IMR-90 (cell line): ENCODE data around the gene MTMR1. TPM values are rescaled to one million over a fixed set of nuclear protein-coding genes. Genes with fewer than 3 reads are reported as not detected.

Experiments
- ATAC-seq: fragments of 200-7000 bp; cut with Tn5 transposase; 2 replicates; pipeline ENCODE4 v1.9.1; 2020; ENCODE audit warnings: low read depth, mild to moderate bottlenecking, moderate library complexity
- BruUV-seq: library from RNA; stranded (reverse); fragments of 400-500 nt; replicated peaks from 2 replicates; lab custom pipeline; 2021; lab: Mats Ljungman, UMichigan
- CTCF ChIA-PET: fragments of 300-600 bp; formaldehyde crosslinking; extraction: SDS; loops from one replicate; lab custom pipeline; 2021; ENCODE audit warnings: antibody characterized with exemption; lab: Yijun Ruan, JAX
- POLR2A ChIA-PET: fragments of 300-600 bp; sonication (Branson Sonifier 250); formaldehyde crosslinking; loops from one replicate; lab custom pipeline; 2022; ENCODE audit warnings: antibody characterized with exemption; ENCODE audit not compliant: unreplicated experiment; lab: Charles Lee
- DNase-seq: peaks from one replicate; pipeline ENCODE4 v3.0.0; 2013
- H2AFZ ChIP-seq: replicated peaks from 2 replicates; pipeline ENCODE3; 2013; ENCODE audit warnings: low read length, mild to moderate bottlenecking; ENCODE audit not compliant: poor library complexity
- H2AK5ac ChIP-seq: 2 replicates; pipeline ENCODE4 v1.6.1; 2013; ENCODE audit warnings: low read depth, low read length, inconsistent platforms
- H2AK9ac ChIP-seq: replicated peaks from 2 replicates; pipeline ENCODE3; 2013; ENCODE audit warnings: mild to moderate bottlenecking, low read depth, low read length, moderate library complexity; ENCODE audit not compliant: poor library complexity
- H2BK120ac ChIP-seq: 2 replicates; pipeline ENCODE4 v1.6.1; 2013; ENCODE audit warnings: low read depth, low read length, inconsistent platforms
- H2BK15ac ChIP-seq: 3 replicates; pipeline ENCODE4 v1.6.1; 2013; ENCODE audit warnings: low read depth, low read length, inconsistent platforms
- H2BK20ac ChIP-seq: 2 replicates; pipeline ENCODE4 v1.6.1; 2013; ENCODE audit warnings: low read depth, mild to moderate bottlenecking, inconsistent platforms, low read length, moderate library complexity
- H2BK5ac ChIP-seq: 2 replicates; pipeline ENCODE4 v1.6.1; 2013; ENCODE audit warnings: mild to moderate bottlenecking, low read depth, low read length, inconsistent platforms; ENCODE audit not compliant: poor library complexity, severe bottlenecking
- H3K14ac ChIP-seq: replicated peaks from 2 replicates; pipeline ENCODE4 v1.6.1; 2013; ENCODE audit warnings: low read depth, low read length, inconsistent platforms
- H3K18ac ChIP-seq: 2 replicates; pipeline ENCODE4 v1.6.1; 2013; ENCODE audit warnings: low read depth, low read length, control low read depth
- H3K23ac ChIP-seq: 2 replicates; pipeline ENCODE4 v1.6.1; 2013; ENCODE audit warnings: low read depth, low read length, inconsistent platforms
- H3K27ac ChIP-seq: 2 replicates; pipeline ENCODE4 v1.5.1; 2013; ENCODE audit warnings: mild to moderate bottlenecking, control low read depth, low read length; ENCODE audit not compliant: insufficient read depth
- H3K27me3 ChIP-seq: 2 replicates; pipeline ENCODE4 v1.6.1; 2013; ENCODE audit warnings: low read length; ENCODE audit not compliant: control insufficient read depth, insufficient read depth
- H3K36me3 ChIP-seq: 2 replicates; pipeline ENCODE4 v1.6.1; 2013; ENCODE audit warnings: low read length, mixed read lengths; ENCODE audit not compliant: control insufficient read depth, insufficient read depth
- H3K4ac ChIP-seq: 2 replicates; pipeline ENCODE4 v1.6.1; 2013; ENCODE audit warnings: low read depth, low read length, inconsistent platforms
- H3K4me1 ChIP-seq: 2 replicates; pipeline ENCODE4 v1.6.1; 2013; ENCODE audit warnings: low read length, mixed read lengths; ENCODE audit not compliant: control insufficient read depth, insufficient read depth
- H3K4me2 ChIP-seq: 2 replicates; pipeline ENCODE4 v1.6.1; 2013; ENCODE audit warnings: low read depth, mild to moderate bottlenecking, control low read depth, low read length, moderate library complexity
- H3K4me3 ChIP-seq: 2 replicates; pipeline ENCODE4 v1.5.1; 2013; ENCODE audit warnings: low read depth, mild to moderate bottlenecking, control low read depth, low read length, moderate library complexity; ENCODE audit not compliant: insufficient read depth
- H3K56ac ChIP-seq: 2 replicates; pipeline ENCODE4 v1.6.1; 2013; ENCODE audit warnings: low read length, inconsistent platforms; ENCODE audit not compliant: insufficient read depth; ENCODE audit errors: extremely low read depth
- H3K79me1 ChIP-seq, 2 experiments: 2 replicates each; pipeline ENCODE4 v1.6.1; 2013; ENCODE audit warnings: low read length in 2 of 2, inconsistent platforms in 1 of 2, low read depth in 1 of 2
- H3K9ac ChIP-seq: 2 replicates; pipeline ENCODE4 v1.6.1; 2013; ENCODE audit warnings: low read depth, low read length, control low read depth
- H3K9me1 ChIP-seq: 2 replicates; pipeline ENCODE4 v1.6.1; 2013; ENCODE audit warnings: low read length, inconsistent platforms; ENCODE audit not compliant: insufficient read depth
- H3K9me3 ChIP-seq: 2 replicates; pipeline ENCODE4 v1.6.1; 2013; ENCODE audit warnings: low read length; ENCODE audit not compliant: control insufficient read depth, insufficient read depth
- H4K20me1 ChIP-seq: 2 replicates; pipeline ENCODE4 v1.6.1; 2013; ENCODE audit warnings: low read length, inconsistent platforms; ENCODE audit not compliant: insufficient read depth
- H4K5ac ChIP-seq: 2 replicates; pipeline ENCODE4 v1.6.1; 2013; ENCODE audit warnings: mild to moderate bottlenecking, low read depth, low read length, control low read depth
- H4K8ac ChIP-seq, 2 experiments: 2 replicates each; pipeline ENCODE4 v1.6.1; 2013; ENCODE audit warnings: low read depth in 2 of 2, low read length in 2 of 2, control low read depth in 1 of 2, inconsistent platforms in 1 of 2
- H4K91ac ChIP-seq: 2 replicates; pipeline ENCODE4 v1.6.1; 2013; ENCODE audit warnings: low read depth, low read length, inconsistent platforms; ENCODE audit not compliant: insufficient read depth
- BHLHE40 ChIP-seq: fragments of 150-350 bp; IDR thresholded peaks from 2 replicates; pipeline ENCODE4 v1.6.1; 2016; ENCODE audit warnings: mild to moderate bottlenecking, low read depth, low read length
- CEBPB ChIP-seq: IDR thresholded peaks from 2 replicates; pipeline ENCODE4 v1.6.1; 2012; ENCODE audit warnings: low read depth, low read length, improper control_type of control experiment
- CHD1 ChIP-seq: IDR thresholded peaks from 2 replicates; pipeline ENCODE4 v1.6.1; 2012; ENCODE audit warnings: low read depth, low read length, improper control_type of control experiment
- CTCF ChIP-seq: conservative IDR thresholded peaks from 2 replicates; pipeline ENCODE4 v1.5.1; 2012; ENCODE audit warnings: mild to moderate bottlenecking, low read depth, low read length, improper control_type of control experiment
- FOS ChIP-seq: fragments of 150-350 bp; IDR thresholded peaks from 2 replicates; pipeline ENCODE4 v1.6.1; 2016; ENCODE audit warnings: low read depth, low read length
- MAFK ChIP-seq: IDR thresholded peaks from 2 replicates; pipeline ENCODE4 v1.6.1; 2012; ENCODE audit warnings: low read depth, low read length, improper control_type of control experiment
- MAZ ChIP-seq: IDR thresholded peaks from 2 replicates; pipeline ENCODE4 v1.6.1; 2012; ENCODE audit warnings: low read depth, mild to moderate bottlenecking, low read length, improper control_type of control experiment, moderate library complexity, borderline replicate concordance
- MXI1 ChIP-seq: IDR thresholded peaks from 2 replicates; pipeline ENCODE4 v1.6.1; 2012; ENCODE audit warnings: low read depth, mild to moderate bottlenecking, low read length, moderate library complexity, borderline replicate concordance
- NFE2L2 ChIP-seq: fragments of 150-350 bp; IDR thresholded peaks from 2 replicates; pipeline ENCODE4 v1.6.1; 2016; ENCODE audit warnings: low read depth, mild to moderate bottlenecking, low read length
- POLR2A ChIP-seq: IDR thresholded peaks from 2 replicates; pipeline ENCODE4 v1.6.1; 2012; ENCODE audit warnings: mild to moderate bottlenecking, low read depth, low read length
- RAD21 ChIP-seq: IDR thresholded peaks from 2 replicates; pipeline ENCODE4 v1.6.1; 2012; ENCODE audit warnings: low read length, improper control_type of control experiment
- RFX5 ChIP-seq: IDR thresholded peaks from 2 replicates; pipeline ENCODE4 v1.8.0; 2012; ENCODE audit warnings: low read depth, mild to moderate bottlenecking, low read length, moderate library complexity
- SMC3 ChIP-seq: fragments of 150-350 bp; IDR thresholded peaks from 2 replicates; pipeline ENCODE4 v1.6.1; 2016; ENCODE audit warnings: low read depth, mild to moderate bottlenecking, antibody characterized with exemption, low read length, moderate library complexity
- USF2 ChIP-seq: fragments of 150-350 bp; IDR thresholded peaks from 2 replicates; pipeline ENCODE4 v1.6.1; 2017; ENCODE audit warnings: mild to moderate bottlenecking, antibody characterized with exemption, low read length, low read depth
- WGBS, 2 experiments: methylation state at CpG; one replicate each; pipeline versions ENCODE4 v1.1.5 to v1.1.7; 2013; ENCODE audit warnings: missing lambda C conversion rate in 2 of 2; ENCODE audit not compliant: insufficient read length in 1 of 2; ENCODE audit errors: extremely low coverage in 2 of 2; 5-methylcytosine and 5-hydroxymethylcytosine counted together
- dilution Hi-C: fragments of 300-500 bp; cut with HindIII; formaldehyde crosslinking; loops from one replicate; pipeline ENCODE4 v1.14.3; 2018; ENCODE audit warnings: low sequenced_read_pairs; ENCODE audit not compliant: unreplicated experiment
- in situ Hi-C: fragments of 300-500 bp; cut with MboI; formaldehyde crosslinking; loops from 3 replicates; pipeline ENCODE4 v1.14.3; 2019; ENCODE audit warnings: low sequenced_read_pairs, inconsistent platforms, mixed read lengths
- intact Hi-C: fragments of 100-400 bp; cut with micrococcal nuclease; formaldehyde crosslinking; loops from 2 replicates; pipeline ENCODE4 v1.10.0; 2022
- polyA plus RNA-seq, 3 experiments: library from polyadenylated mRNA; depleted of rRNA; stranded (reverse); fragments of >200 nt; gene quantifications; 2 replicates each; pipeline ENCODE4 v1.2.3, GENCODE V29; 2012; ENCODE audit warnings: low replicate concordance in 1 of 3
- total RNA-seq: library from RNA; depleted of rRNA; stranded (reverse); fragments of >200 nt; gene quantifications from 2 replicates; pipeline ENCODE4 v1.2.3, GENCODE V29; 2012
- TF ChIP-seq, protein P1 (sequence below): fragments of 150-350 bp; IDR thresholded peaks from 2 replicates; pipeline ENCODE4 v1.6.1; 2016; ENCODE audit warnings: low read depth, mild to moderate bottlenecking, low read length, moderate library complexity, borderline replicate concordance

Gene MTMR1
- total and polyA plus RNA-seq, 2 of the 4 experiments (the other 2 are of a cell fraction) = 19.0 to 28.8 TPM

- POLR2A ChIA-PET = no interaction called here
- Histone ChIP-seq H3K4ac (no peak overlapping the region), H3K4me2 (no peak overlapping the region), H4K5ac (no peak overlapping the region), H3K27me3 (no peaks in the 10 kb centered on the region), H3K36me3 (0 out of 2 replicates have a peak, but pooled peaks cover 1% of the 10 kb centered on the region), H2BK120ac (no peak overlapping the region), H4K20me1 (no peaks in the 10 kb centered on the region), H3K56ac (no peak overlapping the region), H3K23ac (no peak overlapping the region), H4K91ac (no peak overlapping the region), H2AFZ (no peak overlapping the region), H4K8ac (no peak overlapping the region), H2BK15ac (no peak overlapping the region), H3K9ac (no peak overlapping the region), H3K4me3 (no peak overlapping the region), H3K9me3 (no peaks in the 10 kb centered on the region), H3K79me1 (no peaks in the 10 kb centered on the region), H2AK9ac (no peak overlapping the region), H3K27ac (no peak overlapping the region), H3K4me1 (peaks cover 2% of the 10 kb centered on the region; the same call in 1 of the 2 replicates), H2BK20ac (no peak overlapping the region), H3K14ac (no peak overlapping the region), H2BK5ac (no peak overlapping the region), H2AK5ac (no peak overlapping the region), H3K18ac (no peak overlapping the region), H3K9me1 (no peaks in the 10 kb centered on the region)
- WGBS, 2 experiments = no CpG with 5 or more reads among the region's 4 CpGs
- ATAC-seq = no peak
- TF ChIP-seq RAD21 (no peak), MXI1 (no peak), CEBPB (no peak), CHD1 (no peak), CTCF (no peak), SMC3 (no peak), MAZ (no peak), POLR2A (no peak), NFE2L2 (no peak), FOS (no peak), RFX5 (no peak), MAFK (no peak), BHLHE40 (no peak), USF2 (no peak)
- TF ChIP-seq, protein P1, sequence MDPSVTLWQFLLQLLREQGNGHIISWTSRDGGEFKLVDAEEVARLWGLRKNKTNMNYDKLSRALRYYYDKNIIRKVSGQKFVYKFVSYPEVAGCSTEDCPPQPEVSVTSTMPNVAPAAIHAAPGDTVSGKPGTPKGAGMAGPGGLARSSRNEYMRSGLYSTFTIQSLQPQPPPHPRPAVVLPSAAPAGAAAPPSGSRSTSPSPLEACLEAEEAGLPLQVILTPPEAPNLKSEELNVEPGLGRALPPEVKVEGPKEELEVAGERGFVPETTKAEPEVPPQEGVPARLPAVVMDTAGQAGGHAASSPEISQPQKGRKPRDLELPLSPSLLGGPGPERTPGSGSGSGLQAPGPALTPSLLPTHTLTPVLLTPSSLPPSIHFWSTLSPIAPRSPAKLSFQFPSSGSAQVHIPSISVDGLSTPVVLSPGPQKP = no peak
- CTCF ChIA-PET = no interaction called here
- intact Hi-C loops = no loop called here
- dilution Hi-C loops = no loop called here
- no TSS peak for BruUV-seq
- DNase-seq = no peak
- in situ Hi-C loops = no loop called here
Observed at GRCh38 chrX:150644422-150644821, 48.8 kb upstream of the MTMR1 start.
